DMS153 treated with DMSO at 0.1 percent for 48 hours (cell line): Measurements from ENCODE around the gene IGSF9.
"Not testable (repeated sequence)": the region's sequence is repeated elsewhere in the genome, so short reads cannot be mapped to it uniquely, and the experiment has no call there.

Experiments used
- DNase-seq: peaks from one replicate; lab custom pipeline; 2025; ENCODE audit not compliant: unreplicated experiment; lab: John Stamatoyannopoulos, UW

Gene IGSF9

DNA sequence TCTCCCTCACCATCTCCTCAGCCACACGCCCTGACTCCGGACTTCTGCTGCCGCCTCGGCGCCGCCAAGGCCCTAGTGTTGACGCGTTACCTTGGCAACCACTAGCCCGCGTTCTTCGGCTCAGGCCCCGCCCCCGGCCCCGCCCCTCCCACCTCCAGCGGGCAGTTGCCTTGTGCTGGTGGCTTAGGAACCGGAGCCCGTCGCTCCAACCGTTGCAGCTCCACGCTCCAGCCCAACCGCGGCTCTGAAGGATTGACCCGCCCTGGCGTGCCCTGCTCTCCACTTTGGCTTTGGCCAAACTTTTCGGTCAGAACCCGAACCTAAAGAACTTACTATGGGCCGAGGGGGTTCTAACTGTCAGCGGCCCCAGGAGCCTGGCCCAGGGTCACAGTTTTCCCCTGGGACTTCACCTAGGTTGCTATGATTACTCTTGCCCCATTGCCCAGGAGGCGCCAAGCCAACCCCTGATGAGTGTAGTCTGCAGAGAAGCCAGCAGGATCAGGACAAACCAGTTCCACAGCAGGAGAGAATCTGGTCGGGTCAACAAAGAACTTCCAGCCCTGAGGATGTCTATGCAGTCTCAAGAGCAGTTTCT is 45.2 kb downstream of the IGSF9 start, which contains the start of gene CFAP45:
Gene CFAP45, minus strand, starts transcription at position 80 of the 595 bp plus-strand sequence. Its CDS starts 67 bp downstream, at position 13.
- DNase-seq: peak; percentile 89

DNA sequence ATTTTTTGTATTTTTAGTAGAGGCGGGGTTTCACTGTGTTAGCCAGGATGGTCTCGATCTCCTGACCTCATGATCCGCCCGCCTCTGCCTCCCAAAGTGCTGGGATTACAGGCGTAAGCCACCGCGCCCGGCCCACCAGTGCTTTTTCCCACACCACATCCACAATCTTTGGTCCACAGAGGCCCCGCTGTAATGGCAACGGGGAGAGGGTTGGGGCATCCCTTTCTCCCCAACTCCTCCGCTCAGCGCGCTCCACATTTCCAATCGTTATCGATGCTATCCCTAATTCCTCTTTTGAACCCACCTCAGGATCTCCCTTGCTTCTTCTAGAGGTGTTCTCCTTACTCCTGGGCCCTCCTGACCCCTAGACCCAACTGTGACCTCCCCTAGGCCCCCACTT is 45.8 kb downstream of the IGSF9 start:
- DNase-seq: not testable (repeated sequence)

DNA sequence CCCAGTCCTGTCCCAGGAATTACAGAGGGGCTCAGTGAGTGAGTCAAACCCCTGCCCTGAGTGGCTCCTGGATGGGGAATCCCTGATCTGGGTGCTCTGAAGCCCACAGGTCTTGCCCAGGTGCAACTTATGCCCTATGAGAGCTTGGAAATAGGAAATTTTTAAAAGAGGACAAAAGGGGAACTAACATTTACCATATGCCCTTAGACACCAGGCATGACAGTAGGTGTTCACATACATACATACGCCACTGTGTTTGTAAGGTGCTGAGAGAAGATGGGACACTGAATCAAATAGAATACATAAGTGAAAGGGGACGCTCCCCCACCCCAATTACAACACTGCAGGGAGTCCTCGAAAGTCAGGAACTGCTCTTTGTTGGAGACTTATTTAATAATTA is 46.9 kb downstream of the IGSF9 start:
- DNase-seq: no peak

DNA sequence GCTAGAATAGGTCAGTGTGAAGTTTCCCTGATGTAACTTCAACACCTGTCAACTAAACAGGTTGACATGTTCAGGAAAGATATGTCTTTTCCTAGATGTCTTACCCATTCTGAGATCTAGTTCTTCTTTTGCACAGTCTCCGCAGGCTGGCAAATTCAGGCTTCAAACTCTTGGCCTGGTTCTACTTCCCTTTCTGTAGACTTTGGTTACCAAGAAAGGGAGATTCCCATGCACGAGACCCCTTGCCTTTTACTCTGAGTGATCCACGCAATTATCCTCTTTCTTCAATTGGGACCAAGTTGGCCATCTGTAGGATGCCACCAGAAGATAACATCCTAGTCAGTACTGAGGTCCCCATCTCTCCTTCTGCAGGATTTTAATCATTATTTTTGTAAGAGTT is 47.5 kb downstream of the IGSF9 start:
- no peak for DNase-seq

DNA sequence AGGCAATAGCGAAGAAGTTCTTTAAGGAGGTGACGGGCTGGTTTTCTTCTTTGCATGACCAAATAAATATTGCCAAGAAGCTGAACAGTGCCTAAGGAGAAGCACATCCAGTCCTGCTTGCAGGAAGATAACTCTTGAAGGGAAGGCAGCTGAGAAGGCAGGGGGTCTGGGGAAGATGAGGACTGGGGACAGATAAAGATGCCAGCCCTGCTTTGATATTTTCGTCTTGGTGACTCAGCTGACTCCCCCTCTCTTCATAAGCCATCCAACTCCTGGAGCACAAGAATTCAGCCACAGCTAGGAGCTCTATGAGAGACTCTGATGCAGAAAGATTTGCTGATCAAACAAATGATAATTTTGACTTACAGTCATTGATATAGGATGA is 48.9 kb downstream of the IGSF9 start:
- DNase-seq: no peak

DNA sequence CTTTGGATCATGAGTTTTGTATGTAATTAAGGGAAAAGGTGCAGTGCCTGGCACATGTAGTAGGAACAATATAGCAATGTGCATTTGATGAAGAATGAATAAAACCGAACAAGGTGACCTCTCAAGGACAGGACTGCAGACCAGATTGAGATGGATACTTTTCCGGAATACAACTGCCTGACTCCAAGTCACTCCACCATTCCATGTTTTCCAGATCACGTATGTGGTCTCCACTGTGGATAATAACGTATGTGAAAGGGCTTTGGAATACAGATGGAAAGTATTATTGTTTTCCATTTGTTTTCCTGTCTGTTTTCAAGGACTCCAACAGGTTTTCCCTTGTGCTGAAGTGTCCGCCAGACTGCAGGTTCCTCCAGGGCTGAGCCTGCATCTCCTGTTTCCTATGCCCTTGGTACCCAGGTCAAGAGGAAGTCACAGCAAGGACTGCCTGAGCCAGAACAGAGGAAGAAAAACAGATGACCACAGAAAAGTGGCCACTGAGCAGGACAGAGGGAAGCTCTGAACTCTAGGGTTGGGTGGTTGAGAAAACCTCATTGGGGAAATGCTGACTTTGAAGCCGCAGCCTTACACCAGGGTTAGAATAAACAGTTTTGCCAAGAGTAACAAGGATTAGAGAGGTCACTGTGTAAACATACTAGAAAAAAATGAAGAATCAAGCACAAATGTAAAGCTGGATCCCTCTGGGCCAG is 49.4 kb downstream of the IGSF9 start:
- no peak for DNase-seq

DNA sequence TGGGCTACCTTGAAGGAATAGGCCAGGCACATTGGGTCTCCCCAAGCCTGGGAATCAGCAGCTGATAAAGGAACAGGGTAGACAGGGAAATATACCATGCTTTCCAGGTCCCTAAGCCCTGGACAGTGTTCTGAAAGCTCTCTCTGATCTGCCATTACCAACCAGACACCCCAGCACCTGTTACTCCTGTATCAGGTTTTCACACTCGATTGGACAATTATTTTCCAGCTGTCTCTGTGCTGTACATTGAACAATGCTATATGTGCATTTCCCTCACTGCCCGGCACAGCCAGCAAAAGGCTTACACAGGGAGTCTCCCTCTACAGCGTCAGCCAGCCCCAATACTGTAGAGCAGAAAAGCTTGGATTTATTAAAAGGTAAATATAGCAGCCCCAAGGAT is 50.1 kb downstream of the IGSF9 start:
- DNase-seq: no peak

DNA sequence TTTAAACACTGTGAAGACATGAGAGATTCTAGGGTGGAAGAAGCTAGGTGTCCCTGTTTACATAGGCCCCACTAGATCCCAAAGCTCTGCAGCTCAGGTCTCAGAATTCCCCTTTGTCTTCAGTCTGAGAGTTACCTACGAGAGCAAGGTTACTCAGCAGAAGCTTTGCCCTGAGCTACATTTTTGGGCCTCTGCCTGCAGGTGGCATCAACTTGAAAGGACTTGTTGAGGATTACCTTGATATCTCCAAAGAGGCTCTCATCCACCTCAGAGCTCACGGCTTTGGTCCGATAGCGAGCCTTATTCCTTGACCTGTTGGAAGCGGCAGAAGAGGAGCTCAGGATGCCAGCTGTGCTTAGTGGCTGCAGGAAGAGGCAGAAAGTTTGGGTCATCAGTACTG is 52.5 kb downstream of the IGSF9 start:
- DNase-seq: no peak

DNA sequence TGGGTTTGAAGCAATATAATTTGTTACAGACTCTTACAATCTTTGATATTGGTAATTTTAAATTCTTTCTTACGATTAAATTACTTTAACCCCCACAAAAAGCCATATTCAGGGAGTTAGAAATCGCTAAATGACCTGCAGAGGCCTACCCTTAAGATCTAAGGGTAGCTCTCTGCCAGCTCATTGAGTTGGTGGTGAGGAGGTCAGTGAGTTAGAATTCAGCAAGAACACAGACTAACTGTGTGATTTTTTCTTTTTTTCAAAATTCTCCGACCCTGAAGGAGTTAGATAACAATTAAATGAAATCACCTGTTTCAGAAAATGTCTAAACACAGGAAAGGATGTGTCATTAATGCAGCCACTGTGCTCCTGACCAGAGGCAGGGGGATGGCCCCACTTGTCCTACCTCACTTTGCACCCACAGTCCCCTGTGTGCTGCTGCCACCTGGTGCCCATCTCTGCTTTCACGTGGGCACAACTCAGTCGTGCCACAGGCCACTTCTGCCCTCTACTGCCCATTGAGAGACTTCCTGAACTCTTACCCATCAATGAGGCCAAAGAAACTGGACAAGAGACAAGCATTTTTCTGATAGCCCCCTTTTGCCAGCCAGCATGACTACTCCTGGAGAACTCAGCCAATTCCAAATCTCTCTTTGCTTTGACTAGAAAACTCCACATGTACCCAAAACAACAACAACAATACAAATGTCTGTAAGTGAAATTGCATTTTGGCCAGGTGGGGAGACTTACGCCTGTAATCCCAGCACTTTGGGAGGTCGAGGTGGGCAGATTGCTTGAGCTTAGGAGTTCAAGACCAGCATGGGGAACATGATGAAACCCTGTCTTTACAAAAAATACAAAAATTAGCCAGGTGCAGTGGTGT is 53.9 kb downstream of the IGSF9 start:
- DNase-seq: peak; percentile 95

DNA sequence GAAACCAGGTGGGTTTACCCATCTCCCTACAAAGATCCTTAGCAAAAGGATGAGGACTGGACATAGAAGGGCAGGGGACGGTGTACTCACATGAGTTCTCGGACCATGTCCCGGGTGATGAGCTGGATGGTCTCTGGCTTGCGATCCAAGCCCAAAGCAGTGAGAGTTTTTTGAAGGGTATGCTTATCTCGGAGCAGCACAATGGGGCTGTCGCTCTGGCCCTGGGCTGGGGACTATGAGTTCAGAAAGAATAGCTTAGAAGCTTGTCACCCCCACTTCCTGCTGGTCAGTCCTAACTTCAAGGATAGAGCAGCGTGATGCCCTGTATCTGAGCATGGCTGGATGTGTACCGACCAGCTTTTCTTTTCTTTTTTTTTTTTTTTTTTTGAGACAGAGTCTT is 55.0 kb downstream of the IGSF9 start:
- DNase-seq: no peak

DNA sequence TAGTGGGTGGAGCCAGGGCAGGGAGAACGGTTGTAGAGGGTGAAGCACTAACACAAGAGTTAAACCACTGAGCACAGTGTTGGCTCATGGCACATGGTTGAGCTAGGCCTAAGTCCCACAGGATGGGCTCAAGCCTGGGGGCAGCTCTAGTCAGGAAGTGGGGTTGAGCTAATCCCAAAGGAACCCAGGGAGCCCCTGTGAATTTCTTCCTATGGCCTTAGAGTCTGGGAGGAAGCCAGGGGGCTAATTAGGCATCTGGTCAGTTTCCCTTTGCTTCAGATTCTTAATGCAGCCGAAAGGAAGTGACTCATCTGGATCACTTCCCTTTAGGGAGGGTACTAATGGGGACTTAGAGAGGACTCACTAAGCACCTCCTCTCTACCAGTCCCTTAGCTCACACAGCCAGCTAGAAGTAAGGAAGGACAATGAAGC is 55.6 kb downstream of the IGSF9 start:
- DNase-seq: no peak

DNA sequence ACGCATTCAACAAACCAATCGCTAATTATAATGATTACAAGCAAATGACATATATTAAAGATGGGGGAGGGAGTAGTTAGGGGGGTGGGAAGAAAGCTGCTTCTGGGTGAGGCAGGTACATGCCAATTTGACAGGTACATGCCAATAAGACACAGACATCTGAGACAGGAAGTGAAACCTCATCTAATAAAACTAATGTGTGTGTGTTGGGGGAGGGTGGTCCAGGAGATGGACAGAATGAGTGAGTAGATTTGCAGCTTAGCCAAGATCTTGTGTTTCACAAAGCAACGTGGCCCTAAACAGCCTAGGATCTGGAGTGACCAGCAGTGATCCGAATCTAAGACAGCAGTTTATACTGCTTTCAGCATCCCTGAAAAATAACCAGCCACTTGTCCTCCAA is 56.2 kb downstream of the IGSF9 start:
- no peak for DNase-seq

DNA sequence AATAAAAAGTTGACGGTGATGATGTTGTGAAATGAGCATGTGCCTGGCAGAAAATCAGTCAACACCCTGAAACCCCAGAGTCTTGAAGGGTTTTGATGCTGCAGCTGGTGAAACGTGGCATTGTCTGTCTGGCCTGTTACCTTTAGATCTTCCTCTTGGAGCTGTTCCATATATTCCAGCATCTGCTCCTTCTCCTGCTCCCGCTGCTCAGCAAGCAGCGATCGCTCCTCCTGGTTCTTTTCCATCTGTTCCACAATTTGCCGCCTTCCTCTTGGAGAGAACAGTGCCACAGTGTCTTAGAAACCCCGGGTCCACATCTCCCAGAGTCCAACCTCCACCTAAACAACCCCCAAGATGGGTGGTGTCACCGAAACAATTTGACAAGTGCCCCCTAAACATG is 61.1 kb downstream of the IGSF9 start:
- DNase-seq: no peak

DNA sequence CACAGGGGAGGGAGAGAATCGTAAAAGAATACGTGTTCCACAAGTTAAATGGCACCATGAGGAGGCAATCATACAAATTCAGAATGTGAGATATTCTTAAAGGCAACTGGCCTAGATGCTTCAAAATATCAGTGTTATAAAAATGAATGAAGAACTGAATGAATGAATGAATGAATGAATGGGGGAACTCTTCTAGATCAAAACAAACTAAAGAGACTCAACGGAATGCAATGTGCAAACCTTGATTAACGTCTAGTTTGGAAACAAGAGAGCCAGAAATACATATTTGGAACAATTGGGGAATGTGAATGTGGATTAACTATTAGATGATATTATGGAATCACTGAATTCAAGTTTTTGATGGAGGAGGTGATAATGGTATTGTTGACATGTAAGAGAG is 62.3 kb downstream of the IGSF9 start:
- DNase-seq: no peak

DNA sequence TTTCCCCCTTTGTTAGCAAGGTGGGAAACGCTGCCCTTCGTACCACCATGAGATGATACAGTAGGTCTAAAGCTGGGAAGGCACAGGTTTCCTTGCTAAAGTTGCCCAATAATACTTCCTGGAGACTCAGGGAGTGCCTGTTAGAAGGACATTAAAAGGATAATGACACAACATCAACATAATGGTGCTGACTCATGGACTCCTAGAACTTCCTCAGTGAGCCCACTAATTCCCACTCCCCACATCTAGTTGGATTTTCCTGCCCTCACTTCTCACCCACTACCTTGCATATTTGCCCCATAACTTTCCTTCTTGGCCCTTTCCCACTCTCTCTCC is 62.9 kb downstream of the IGSF9 start:
- DNase-seq: no peak

DNA sequence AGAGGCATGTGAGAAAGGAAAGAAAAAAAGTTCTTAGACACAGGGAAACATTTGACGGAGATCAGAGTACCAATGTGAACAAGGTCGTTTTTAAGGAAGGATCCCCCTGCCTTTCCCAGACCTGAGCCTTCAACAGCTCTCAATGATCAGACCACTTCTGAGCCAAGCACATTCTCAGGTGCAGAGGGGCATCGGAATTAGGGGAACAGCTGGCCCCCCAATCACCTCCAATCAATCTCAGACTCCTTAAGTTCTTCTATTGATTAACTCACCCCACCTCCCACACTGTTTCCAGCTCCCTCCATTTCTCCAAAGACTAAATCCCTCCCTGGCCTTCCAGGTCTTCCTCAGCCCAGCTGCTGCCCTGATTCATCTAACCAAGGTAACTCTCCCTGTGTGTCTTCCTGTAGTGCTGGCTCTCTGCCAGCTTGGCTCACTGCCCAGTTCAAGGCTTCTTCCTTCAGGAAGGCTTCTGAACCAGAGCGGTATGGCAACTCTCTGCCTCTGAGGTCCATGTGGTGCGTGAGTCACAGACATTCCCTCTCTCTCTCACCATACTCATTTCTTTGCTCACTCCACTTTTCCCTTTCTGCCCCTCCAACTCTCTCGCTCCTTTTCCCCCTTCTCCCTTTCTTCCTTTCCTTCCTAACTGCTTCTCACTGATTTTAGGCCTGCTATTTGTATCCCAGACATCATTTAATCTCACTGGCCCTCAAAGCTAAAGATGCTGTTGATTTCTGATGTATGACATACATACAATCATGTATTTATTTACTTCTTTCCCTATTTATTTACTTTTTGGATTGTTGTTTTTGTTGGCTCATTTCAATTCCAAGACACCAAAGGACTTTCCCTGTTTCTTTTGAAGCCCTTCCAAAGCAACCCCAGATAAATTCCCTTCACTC is 63.5 kb downstream of the IGSF9 start:
- DNase-seq: peak; percentile 99

DNA sequence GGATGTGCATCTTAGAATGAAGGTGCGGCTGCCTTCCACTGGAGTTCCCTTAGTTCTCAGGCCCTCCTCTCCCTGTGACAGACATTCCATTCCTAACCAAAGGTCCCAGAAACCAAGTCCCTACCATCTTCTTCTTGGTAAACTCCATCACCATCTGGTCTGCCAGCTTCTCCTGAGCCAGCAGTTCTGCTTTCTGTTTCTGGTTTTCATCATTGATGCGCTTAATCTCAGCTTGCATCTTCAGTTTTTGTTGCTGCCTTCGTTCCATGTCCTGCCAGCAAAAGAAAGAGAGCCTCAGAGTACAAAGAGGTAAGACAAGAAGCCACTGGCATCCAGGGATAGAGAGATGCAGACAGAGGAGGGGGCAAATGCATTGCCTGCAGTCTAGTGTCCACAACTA is 65.0 kb downstream of the IGSF9 start:
- peak; percentile 24 for DNase-seq

DNA sequence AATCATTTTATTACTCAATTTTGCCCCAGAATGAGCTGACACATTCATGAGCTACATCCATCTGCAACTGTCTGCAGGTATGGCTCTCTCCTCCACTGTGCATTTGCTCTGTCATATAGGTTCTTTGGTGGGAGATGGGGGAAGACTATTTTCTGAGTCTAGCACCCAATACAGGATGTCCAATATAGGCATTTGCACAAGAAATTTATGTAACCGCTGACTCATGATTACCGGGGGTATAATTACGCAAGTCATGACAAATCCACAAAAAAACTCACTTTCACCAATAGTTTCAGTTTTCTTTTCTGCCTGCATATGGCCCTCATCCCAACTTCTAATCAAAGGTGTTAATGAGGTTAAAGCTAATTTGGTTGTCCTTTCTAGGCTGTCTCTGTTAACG is 65.4 kb downstream of the IGSF9 start:
- DNase-seq: no peak

DNA sequence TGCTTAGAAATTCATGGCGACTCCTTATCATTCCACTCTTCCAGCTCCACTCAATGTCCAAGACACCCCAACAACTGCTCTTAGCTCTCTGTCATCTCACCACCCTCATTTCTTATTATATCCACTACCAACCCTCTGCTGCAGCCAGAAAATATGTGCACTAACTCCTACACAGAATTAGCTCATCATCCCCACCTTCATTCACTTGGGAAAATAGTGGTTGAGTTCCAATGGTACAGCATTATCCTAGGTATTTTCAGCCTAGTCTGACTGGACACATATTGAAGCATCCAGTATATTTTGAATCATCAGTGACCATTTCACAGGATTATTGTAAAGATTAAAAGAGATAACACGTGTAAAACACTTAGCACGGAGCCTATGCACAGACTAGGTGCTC is 66.3 kb downstream of the IGSF9 start:
- no peak for DNase-seq

DNA sequence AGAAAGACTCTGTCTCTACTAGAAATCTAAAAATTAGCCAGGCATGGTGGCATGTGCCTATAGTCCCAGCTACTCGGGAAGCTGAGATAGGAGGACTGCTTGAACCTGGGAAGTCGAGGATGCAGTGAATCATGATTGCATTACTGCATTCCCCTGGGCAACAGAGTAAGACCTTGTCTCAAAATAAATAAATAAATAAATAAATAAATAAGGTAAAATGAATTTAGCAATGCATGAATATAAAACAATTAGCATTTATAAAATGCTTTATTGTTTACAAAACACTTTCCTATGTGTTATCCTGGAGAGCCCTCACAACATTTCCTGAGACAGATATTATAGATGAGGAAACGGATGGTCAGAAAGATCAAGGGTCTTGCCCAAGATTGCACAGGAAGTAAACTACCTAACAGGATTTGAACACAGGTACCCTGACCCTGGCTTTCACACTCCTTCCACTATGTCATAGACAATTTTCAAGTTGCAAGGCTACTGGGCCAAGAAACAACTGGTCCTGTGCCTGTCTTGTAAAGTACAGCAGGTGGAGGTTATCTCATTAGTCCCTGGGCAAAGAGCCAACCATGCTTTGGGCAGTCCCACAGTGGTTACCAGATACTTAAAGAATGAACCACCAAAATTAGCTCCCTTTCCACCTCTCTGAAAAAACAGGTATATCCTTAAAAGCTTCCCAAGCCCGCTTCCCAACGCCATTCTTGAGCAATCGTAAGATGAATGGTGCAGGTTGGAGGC is 67.5 kb downstream of the IGSF9 start:
- DNase-seq: no peak
